SK-N-SH (cell line): ENCODE data around the gene SMAD3. TPM values are rescaled to one million over a fixed set of nuclear protein-coding genes. Genes with fewer than 3 reads are reported as not detected.

Source experiments
- CTCF ChIA-PET: fragments of 300-600, 350-600 bp; formaldehyde crosslinking; extraction: SDS; loops from one replicate; lab custom pipeline; 2021; lab: Yijun Ruan, JAX
- POLR2A ChIA-PET: fragments of 350-600 bp; sonication (Branson Sonifier 250); formaldehyde crosslinking; extraction: SDS; loops from one replicate; lab custom pipeline; 2020; ENCODE audit warnings: antibody characterized with exemption, inconsistent platforms; lab: Yijun Ruan, JAX
- DNase-seq: peaks from one replicate; pipeline ENCODE4 v3.0.0; 2012
- H2AFZ ChIP-seq: fragments of 200-600 bp; sonication (generic); 2 replicates; pipeline ENCODE4 v1.8.1; 2016; ENCODE audit warnings: antibody characterized with exemption, mild to moderate bottlenecking, low read depth
- H3F3A ChIP-seq: fragments of 200-600 bp; sonication (generic); replicated peaks from 2 replicates; pipeline ENCODE3; 2016; ENCODE audit warnings: antibody characterized with exemption, mild to moderate bottlenecking; ENCODE audit not compliant: insufficient read depth
- H3K27ac ChIP-seq, 2 experiments: fragments of 200-500 bp in 1 of 2; fragments of 200-600 bp in 1 of 2; sonication (Bioruptor generic) in 1 of 2; sonication (generic), shearing (Covaris generic) in 1 of 2; 2 replicates each; pipeline versions ENCODE4 v1.5.1 to v1.6.1; 2014 to 2016; ENCODE audit warnings: low read depth in 2 of 2, inconsistent platforms in 1 of 2, low read length in 1 of 2, mild to moderate bottlenecking in 1 of 2, mixed read lengths in 1 of 2
- H3K27me3 ChIP-seq: fragments of 200-600 bp; sonication (generic), shearing (Covaris generic); 2 replicates; pipeline ENCODE4 v1.6.1; 2016; ENCODE audit warnings: mixed run types; ENCODE audit not compliant: insufficient read depth
- H3K36me3 ChIP-seq, 2 experiments: fragments of 200-500 bp in 1 of 2; fragments of 200-600 bp in 1 of 2; sonication (Bioruptor generic) in 1 of 2; sonication (generic) in 1 of 2; replicated peaks in 1 of 2; 2 replicates each; pipeline versions ENCODE3 to v1.5.1; 2014 to 2016; ENCODE audit warnings: low read length in 1 of 2, mild to moderate bottlenecking in 1 of 2; ENCODE audit not compliant: insufficient read depth in 2 of 2, control insufficient read depth in 1 of 2
- H3K4me1 ChIP-seq, 2 experiments: fragments of 200-500 bp in 1 of 2; fragments of 200-600 bp in 1 of 2; sonication (Bioruptor generic) in 1 of 2; sonication (generic), shearing (Covaris generic) in 1 of 2; 2 replicates each; pipeline versions ENCODE4 v1.5.1 to v1.6.1; 2014 to 2016; ENCODE audit warnings: low read depth in 1 of 2, low read length in 1 of 2, mixed run types in 1 of 2; ENCODE audit not compliant: insufficient read depth in 2 of 2, control insufficient read depth in 1 of 2
- H3K4me2 ChIP-seq: fragments of 200-600 bp; sonication (generic), shearing (Covaris generic); 2 replicates; pipeline ENCODE4 v1.6.1; 2017; ENCODE audit warnings: mixed run types
- H3K4me3 ChIP-seq, 2 experiments: fragments of 200-500 bp in 1 of 2; fragments of 200-600 bp in 1 of 2; sonication (Bioruptor generic) in 1 of 2; sonication (generic), shearing (Covaris generic) in 1 of 2; 2 replicates each; pipeline versions ENCODE4 v1.5.1 to v1.8.1; 2014 to 2016; ENCODE audit warnings: low read depth in 2 of 2, inconsistent platforms in 1 of 2, low read length in 1 of 2, mild to moderate bottlenecking in 1 of 2, mixed read lengths in 1 of 2, moderate library complexity in 1 of 2
- H3K79me2 ChIP-seq: fragments of 200-600 bp; sonication (generic); 2 replicates; pipeline ENCODE4 v1.8.1; 2017; ENCODE audit warnings: mild to moderate bottlenecking; ENCODE audit not compliant: insufficient read depth
- H3K9ac ChIP-seq: fragments of 200-600 bp; sonication (generic); 2 replicates; pipeline ENCODE4 v1.6.1; 2017; ENCODE audit warnings: mixed run types
- H3K9me2 ChIP-seq: fragments of 200-600 bp; sonication (generic); 2 replicates; pipeline ENCODE4 v1.6.1; 2017; ENCODE audit warnings: mixed run types
- H3K9me3 ChIP-seq: fragments of 200-600 bp; sonication (generic); 2 replicates; pipeline ENCODE4 v1.6.1; 2017; ENCODE audit warnings: mixed run types, mild to moderate bottlenecking, moderate library complexity
- H4K20me1 ChIP-seq: fragments of 200-600 bp; sonication (generic); 2 replicates; pipeline ENCODE4 v1.6.1; 2017; ENCODE audit warnings: mild to moderate bottlenecking, mixed run types; ENCODE audit not compliant: insufficient read depth
- CHD2 ChIP-seq: fragments of 150-350 bp; IDR thresholded peaks from 2 replicates; pipeline ENCODE4 v1.6.1; 2018; ENCODE audit warnings: low read length; ENCODE audit not compliant: partially characterized antibody
- CTCF ChIP-seq: fragments of 200-600 bp; sonication (generic); IDR thresholded peaks from 2 replicates; pipeline ENCODE4 v1.6.1; 2017; ENCODE audit warnings: antibody characterized with exemption, mild to moderate bottlenecking, moderate library complexity
- ELF1 ChIP-seq: IDR thresholded peaks from 2 replicates; pipeline ENCODE4 v1.4.0; 2012
- EP300 ChIP-seq, 2 experiments: IDR thresholded peaks; 2 replicates each; pipeline versions ENCODE4 v1.4.0 to v1.6.1; 2012; ENCODE audit warnings: borderline replicate concordance in 1 of 2, low read depth in 1 of 2, low read length in 1 of 2
- FOSL2 ChIP-seq: IDR thresholded peaks from 2 replicates; pipeline ENCODE4 v1.4.0; 2012; ENCODE audit warnings: low read depth, mild to moderate bottlenecking, moderate library complexity, borderline replicate concordance
- FOXJ3 ChIP-seq: sonication (generic); formaldehyde crosslinking; IDR thresholded peaks from 2 replicates; pipeline ENCODE4 v1.5.1; 2020; ENCODE audit warnings: mild to moderate bottlenecking, missing genetic modification reagents
- GABPA ChIP-seq: IDR thresholded peaks from 2 replicates; pipeline ENCODE4 v1.4.0; 2012; ENCODE audit warnings: low read depth, mild to moderate bottlenecking
- GATA2 ChIP-seq: sonication (generic); formaldehyde crosslinking; IDR thresholded peaks from 2 replicates; pipeline ENCODE4 v1.5.0; 2020; ENCODE audit warnings: mild to moderate bottlenecking, missing genetic modification reagents
- JUND ChIP-seq: IDR thresholded peaks from 2 replicates; pipeline ENCODE4 v1.4.0; 2012
- MAX ChIP-seq: IDR thresholded peaks from 2 replicates; pipeline ENCODE4 v1.4.0; 2012; ENCODE audit warnings: low read depth
- MEF2A ChIP-seq: IDR thresholded peaks from 2 replicates; pipeline ENCODE4 v1.4.0; 2012; ENCODE audit warnings: low read depth, borderline replicate concordance
- NFIC ChIP-seq: IDR thresholded peaks from 2 replicates; pipeline ENCODE4 v1.4.0; 2012; ENCODE audit warnings: borderline replicate concordance
- NRF1 ChIP-seq: IDR thresholded peaks from 2 replicates; pipeline ENCODE4 v1.6.1; 2012; ENCODE audit warnings: low read depth, mild to moderate bottlenecking, low read length
- PBX3 ChIP-seq: IDR thresholded peaks from 2 replicates; pipeline ENCODE4; 2012
- POLR2AphosphoS5 ChIP-seq: IDR thresholded peaks from 2 replicates; pipeline ENCODE4 v1.6.1; 2012; ENCODE audit warnings: low read depth, low read length
- RAD21 ChIP-seq: IDR thresholded peaks from 2 replicates; pipeline ENCODE4 v1.6.1; 2012; ENCODE audit warnings: mild to moderate bottlenecking, low read length
- RFX5 ChIP-seq: IDR thresholded peaks from 2 replicates; pipeline ENCODE4 v1.6.1; 2012; ENCODE audit warnings: mild to moderate bottlenecking, improper control_type of control experiment, low read length
- RXRA ChIP-seq: IDR thresholded peaks from 2 replicates; pipeline ENCODE4 v1.4.0; 2012; ENCODE audit warnings: low read depth, mild to moderate bottlenecking, borderline replicate concordance
- SIN3A ChIP-seq: IDR thresholded peaks from 2 replicates; pipeline ENCODE4 v1.6.1; 2012; ENCODE audit warnings: low read depth, mild to moderate bottlenecking, low read length, moderate library complexity, borderline replicate concordance
- TCF12 ChIP-seq: IDR thresholded peaks from 2 replicates; pipeline ENCODE4 v1.4.0; 2012
- TEAD4 ChIP-seq: IDR thresholded peaks from 2 replicates; pipeline ENCODE4 v1.4.0; 2012; ENCODE audit warnings: mild to moderate bottlenecking, borderline replicate concordance; ENCODE audit not compliant: insufficient read depth
- WGBS: methylation state at CpG from one replicate; pipeline ENCODE4 v1.1.6; 2017; ENCODE audit warnings: low lambda C conversion rate; 5-methylcytosine and 5-hydroxymethylcytosine counted together
- polyA plus RNA-seq, 3 experiments: library from polyadenylated mRNA; depleted of rRNA; stranded (reverse); fragments of >200 nt; gene quantifications; 2 replicates each; pipeline ENCODE4 v1.2.3, GENCODE V29; 2012
- TF ChIP-seq, protein P1 (sequence below): IDR thresholded peaks from 2 replicates; pipeline ENCODE4 v1.6.1; 2012; ENCODE audit warnings: mild to moderate bottlenecking, low read depth, low read length, moderate library complexity
- TF ChIP-seq, protein P2 (sequence below): fragments of 150-350 bp; IDR thresholded peaks from 2 replicates; pipeline ENCODE4 v1.6.1; 2016; ENCODE audit warnings: mild to moderate bottlenecking, low read depth, low read length

SMAD3 gene
- polyA plus RNA-seq, 1 of the 3 experiments (the other 2 are of a cell fraction) = 19.5 TPM

GRCh38 chr15:67148196-67148701 is 82.8 kb downstream of the SMAD3 start:
- Histone ChIP-seq H3K9me3 (no peaks in the 10 kb centered on the region), H4K20me1 (no peaks in the 10 kb centered on the region), H3K36me3 (peaks cover 0 to 3% of the 10 kb centered on the region in 2 experiments), H2AFZ (no peak overlapping the region), H3K9ac (peak overlapping the region; percentile 78), H3K4me1 (peaks cover 31 to 70% of the 10 kb centered on the region in 2 experiments), H3K79me2 (peaks cover 82% of the 10 kb centered on the region), H3F3A (peaks cover 63% of the 10 kb centered on the region), H3K4me3 (no peak overlapping the region), H3K27me3 (no peaks in the 10 kb centered on the region), H3K4me2 (peak overlapping the region; percentile 74), H3K27ac (peak overlapping the region; percentile 59 to 99), H3K9me2 (no peaks in the 10 kb centered on the region)
- CTCF ChIA-PET = no interaction called here
- TF ChIP-seq SIN3A (0 out of 2 replicates have a peak, but pooled peaks have one; percentile 60), PBX3 (peak; percentile 38; the same call in 1 of the 2 replicates), RXRA (no peak), FOXJ3 (CRISPR knock-in tag) (no peak), TCF12 (peak; percentile 67), ELF1 (no peak), CHD2 (no peak), CTCF (no peak), MEF2A (no peak), RFX5 (peak; percentile 86), RAD21 (no peak), POLR2AphosphoS5 (no peak), EP300 (IDR thresholded peaks at IDR 0.05; ENCODE audit: borderline replicate concordance in 1 of 2, low read depth in 1 of 2, low read length in 1 of 2) (peak in 1 of 2 experiments; percentile 42; a peak in 1 of 4 replicates), TEAD4 (peak; percentile 54; the same call in 1 of the 2 replicates), GABPA (no peak), NRF1 (no peak), JUND (peak; percentile 54), MAX (0 out of 2 replicates have a peak, but pooled peaks have one; percentile 37), GATA2 (CRISPR knock-in tag) (no peak), NFIC (peak; percentile 27; the same call in 1 of the 2 replicates), FOSL2 (peak; percentile 45; the same call in 1 of the 2 replicates)
- TF ChIP-seq, protein P1, sequence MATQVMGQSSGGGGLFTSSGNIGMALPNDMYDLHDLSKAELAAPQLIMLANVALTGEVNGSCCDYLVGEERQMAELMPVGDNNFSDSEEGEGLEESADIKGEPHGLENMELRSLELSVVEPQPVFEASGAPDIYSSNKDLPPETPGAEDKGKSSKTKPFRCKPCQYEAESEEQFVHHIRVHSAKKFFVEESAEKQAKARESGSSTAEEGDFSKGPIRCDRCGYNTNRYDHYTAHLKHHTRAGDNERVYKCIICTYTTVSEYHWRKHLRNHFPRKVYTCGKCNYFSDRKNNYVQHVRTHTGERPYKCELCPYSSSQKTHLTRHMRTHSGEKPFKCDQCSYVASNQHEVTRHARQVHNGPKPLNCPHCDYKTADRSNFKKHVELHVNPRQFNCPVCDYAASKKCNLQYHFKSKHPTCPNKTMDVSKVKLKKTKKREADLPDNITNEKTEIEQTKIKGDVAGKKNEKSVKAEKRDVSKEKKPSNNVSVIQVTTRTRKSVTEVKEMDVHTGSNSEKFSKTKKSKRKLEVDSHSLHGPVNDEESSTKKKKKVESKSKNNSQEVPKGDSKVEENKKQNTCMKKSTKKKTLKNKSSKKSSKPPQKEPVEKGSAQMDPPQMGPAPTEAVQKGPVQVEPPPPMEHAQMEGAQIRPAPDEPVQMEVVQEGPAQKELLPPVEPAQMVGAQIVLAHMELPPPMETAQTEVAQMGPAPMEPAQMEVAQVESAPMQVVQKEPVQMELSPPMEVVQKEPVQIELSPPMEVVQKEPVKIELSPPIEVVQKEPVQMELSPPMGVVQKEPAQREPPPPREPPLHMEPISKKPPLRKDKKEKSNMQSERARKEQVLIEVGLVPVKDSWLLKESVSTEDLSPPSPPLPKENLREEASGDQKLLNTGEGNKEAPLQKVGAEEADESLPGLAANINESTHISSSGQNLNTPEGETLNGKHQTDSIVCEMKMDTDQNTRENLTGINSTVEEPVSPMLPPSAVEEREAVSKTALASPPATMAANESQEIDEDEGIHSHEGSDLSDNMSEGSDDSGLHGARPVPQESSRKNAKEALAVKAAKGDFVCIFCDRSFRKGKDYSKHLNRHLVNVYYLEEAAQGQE = no peak
- TF ChIP-seq, protein P2, sequence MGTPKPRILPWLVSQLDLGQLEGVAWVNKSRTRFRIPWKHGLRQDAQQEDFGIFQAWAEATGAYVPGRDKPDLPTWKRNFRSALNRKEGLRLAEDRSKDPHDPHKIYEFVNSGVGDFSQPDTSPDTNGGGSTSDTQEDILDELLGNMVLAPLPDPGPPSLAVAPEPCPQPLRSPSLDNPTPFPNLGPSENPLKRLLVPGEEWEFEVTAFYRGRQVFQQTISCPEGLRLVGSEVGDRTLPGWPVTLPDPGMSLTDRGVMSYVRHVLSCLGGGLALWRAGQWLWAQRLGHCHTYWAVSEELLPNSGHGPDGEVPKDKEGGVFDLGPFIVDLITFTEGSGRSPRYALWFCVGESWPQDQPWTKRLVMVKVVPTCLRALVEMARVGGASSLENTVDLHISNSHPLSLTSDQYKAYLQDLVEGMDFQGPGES = no peak
- WGBS = 37% methylated on average over 6 of the region's 6 CpGs
- POLR2A ChIA-PET = no interaction called here
- no peak for DNase-seq
